NCI-H1417 (cell line): ENCODE results near the gene GIPR.
A peak's percentile ranks its signal among the peaks of the same experiment; 100 is the strongest.
"Not testable (repeated sequence)": the region's sequence is repeated elsewhere in the genome, so short reads cannot be mapped to it uniquely, and the experiment has no call there.

Source experiments
- DNase-seq, 3 experiments: peaks; one replicate each; lab custom pipeline; 2025; lab: John Stamatoyannopoulos, UW

GIPR gene

GRCh38 chr19:45691516-45692186, 23.6 kb downstream of the GIPR start, which contains the start of gene SNRPD2:
Gene SNRPD2 (minus strand): TSS chr19:45691953. CDS start chr19:45691888, 65 bp downstream.
- DNase-seq, result peak; percentile 97 to 99 (median 97)

GRCh38 chr19:45692187-45693105, 24.4 kb downstream of the GIPR start, which contains the start of gene QPCTL:
Gene QPCTL (plus strand): TSS chr19:45692666. CDS start chr19:45692704, 38 bp downstream.
- peak; percentile 98 to 100 (median 100) for DNase-seq

- DNase-seq, result peak; percentile 64 to 74 (median 67)
Measured at GRCh38 chr19:45693106-45693788, 25.2 kb downstream of the GIPR start.

- no peak for DNase-seq
Measured at GRCh38 chr19:45701676-45702075, 33.7 kb downstream of the GIPR start.

GRCh38 chr19:45705115-45705514, 37.1 kb downstream of the GIPR start:
- DNase-seq, result no peak

GRCh38 chr19:45705710-45706415, 37.8 kb downstream of the GIPR start:
- no peak for DNase-seq

GRCh38 chr19:45710356-45711130, 42.5 kb downstream of the GIPR start:
- DNase-seq, result no peak

- no peak for DNase-seq
Measured at GRCh38 chr19:45711851-45712698, 44.1 kb downstream of the GIPR start.

- DNase-seq, result no peak
Measured at GRCh38 chr19:45712699-45713067, 44.7 kb downstream of the GIPR start.

- no peak for DNase-seq
Measured at GRCh38 chr19:45713141-45713540, 45.1 kb downstream of the GIPR start.

GRCh38 chr19:45715139-45715538, 47.1 kb downstream of the GIPR start:
- no peak for DNase-seq

GRCh38 chr19:45716359-45717130, 48.5 kb downstream of the GIPR start:
- DNase-seq, result peak; percentile 26 to 71 (median 46)

GRCh38 chr19:45717131-45717982, 49.3 kb downstream of the GIPR start:
- peak; percentile 98 to 99 (median 99) for DNase-seq

GRCh38 chr19:45717983-45718650, 50.1 kb downstream of the GIPR start:
- DNase-seq, result no peak

- DNase-seq, result not testable (repeated sequence)
Measured at GRCh38 chr19:45720065-45720464, 52.0 kb downstream of the GIPR start.

GRCh38 chr19:45728683-45729082, 60.7 kb downstream of the GIPR start:
- DNase-seq, result not testable (repeated sequence)

- DNase-seq, result no peak
Measured at GRCh38 chr19:45729800-45730290, 61.8 kb downstream of the GIPR start.
